GM19193 (cell line): ENCODE measurements around the gene KRT17.

Source experiments
- POLR2A ChIP-seq: IDR thresholded peaks from 4 replicates; pipeline ENCODE4 v1.6.1; 2011; ENCODE audit not compliant: insufficient read depth, insufficient read length; ENCODE audit errors: extremely low read depth

Gene KRT17

DNA sequence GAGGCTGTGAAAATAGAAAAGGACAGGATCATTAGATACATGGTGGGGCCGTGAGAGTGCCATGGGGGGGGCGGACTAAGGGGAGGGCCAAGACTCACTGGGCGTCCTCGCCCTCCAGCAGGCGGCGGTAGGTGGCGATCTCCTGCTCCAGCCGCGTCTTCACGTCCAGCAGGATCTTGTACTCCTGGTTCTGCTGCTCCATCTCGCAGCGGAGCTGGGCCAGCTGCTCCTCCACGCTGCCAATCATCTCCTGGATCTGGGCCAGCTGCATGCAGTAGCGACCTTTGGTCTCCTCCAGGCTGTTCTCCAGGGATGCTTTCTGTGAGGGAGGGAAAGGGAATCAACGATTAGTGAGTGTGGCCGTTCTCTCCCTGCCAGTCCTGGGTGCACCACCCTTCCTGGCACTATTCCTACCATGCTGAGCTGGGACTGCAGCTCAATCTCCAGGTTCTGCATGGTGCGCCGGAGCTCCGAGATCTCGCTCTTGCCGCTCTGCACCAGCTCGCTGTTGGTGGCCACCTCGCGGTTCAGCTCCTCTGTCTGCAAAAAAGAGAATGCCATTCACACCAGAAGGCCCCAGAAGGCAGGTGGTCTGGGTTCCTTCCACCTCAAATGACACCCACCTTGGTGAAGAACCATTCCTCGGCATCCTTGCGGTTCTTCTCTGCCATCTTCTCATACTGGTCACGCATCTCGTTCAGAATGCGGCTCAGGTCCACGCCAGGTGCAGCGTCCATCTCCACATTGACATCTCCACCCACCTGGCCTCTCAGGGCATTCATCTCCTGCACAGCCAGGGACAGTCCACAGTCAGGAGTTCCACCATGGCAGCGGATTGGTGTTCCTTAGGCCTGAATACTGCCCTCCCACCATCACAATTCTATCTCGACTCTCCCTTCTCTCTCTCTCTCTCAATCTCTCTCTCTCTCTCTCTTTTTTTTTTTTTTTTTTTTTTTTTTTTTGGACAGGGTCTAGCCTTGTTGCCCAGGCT lies 40.9 kb downstream of the KRT17 start:
- TF ChIP-seq POLR2A = no peak

GRCh38 chr17:41581366-41582060 lies 42.9 kb downstream of the KRT17 start:
- TF ChIP-seq POLR2A = no peak

DNA sequence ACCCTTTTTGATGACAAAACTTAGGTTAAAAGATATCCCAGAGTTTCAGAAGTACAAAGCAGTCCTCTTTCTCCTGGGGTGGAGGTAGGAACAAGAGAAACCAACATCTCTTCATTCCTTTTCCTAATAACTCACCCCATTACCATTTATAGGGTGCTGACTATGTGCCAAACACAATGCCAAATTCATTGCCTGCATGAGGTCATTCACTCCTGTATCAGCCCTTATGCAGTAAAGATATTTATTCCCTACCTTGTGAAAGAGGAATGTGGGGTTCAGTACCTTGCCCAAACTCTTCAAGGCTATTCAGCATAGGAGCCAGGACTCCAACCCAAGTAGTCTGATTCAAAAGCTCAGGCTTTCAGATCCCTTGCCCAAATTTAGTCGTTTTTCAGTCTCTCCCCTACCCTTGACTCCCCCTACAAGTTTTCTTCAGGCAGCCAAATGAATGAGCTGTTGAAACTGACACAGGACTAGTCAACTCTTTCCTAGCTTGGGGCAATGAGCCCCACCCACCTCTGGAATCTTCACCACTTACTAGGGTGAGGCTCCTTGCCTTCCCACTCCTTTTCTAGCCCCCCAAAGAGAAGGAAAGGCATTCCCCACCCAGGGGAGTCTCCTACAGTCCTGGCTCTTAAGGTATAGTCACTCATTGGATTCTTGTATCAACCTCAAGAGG lies 43.5 kb downstream of the KRT17 start:
- TF ChIP-seq POLR2A = no peak

DNA sequence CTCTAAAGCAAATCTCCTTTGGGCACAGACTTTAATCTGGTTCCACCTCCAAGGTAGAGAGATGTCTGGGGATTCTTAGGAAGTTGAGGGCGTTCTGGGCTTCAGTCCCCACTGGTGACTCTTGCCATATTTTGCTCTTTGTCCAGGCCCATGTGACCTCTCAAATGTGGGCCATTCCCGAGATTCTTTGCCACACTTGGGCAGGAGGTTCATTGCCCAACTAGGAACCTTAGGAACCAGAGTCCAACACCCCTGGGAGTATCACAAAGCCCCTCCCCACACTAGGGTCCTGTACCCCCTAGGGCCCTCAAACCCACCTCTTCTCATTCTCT lies 44.2 kb downstream of the KRT17 start:
- TF ChIP-seq POLR2A = no peak

DNA sequence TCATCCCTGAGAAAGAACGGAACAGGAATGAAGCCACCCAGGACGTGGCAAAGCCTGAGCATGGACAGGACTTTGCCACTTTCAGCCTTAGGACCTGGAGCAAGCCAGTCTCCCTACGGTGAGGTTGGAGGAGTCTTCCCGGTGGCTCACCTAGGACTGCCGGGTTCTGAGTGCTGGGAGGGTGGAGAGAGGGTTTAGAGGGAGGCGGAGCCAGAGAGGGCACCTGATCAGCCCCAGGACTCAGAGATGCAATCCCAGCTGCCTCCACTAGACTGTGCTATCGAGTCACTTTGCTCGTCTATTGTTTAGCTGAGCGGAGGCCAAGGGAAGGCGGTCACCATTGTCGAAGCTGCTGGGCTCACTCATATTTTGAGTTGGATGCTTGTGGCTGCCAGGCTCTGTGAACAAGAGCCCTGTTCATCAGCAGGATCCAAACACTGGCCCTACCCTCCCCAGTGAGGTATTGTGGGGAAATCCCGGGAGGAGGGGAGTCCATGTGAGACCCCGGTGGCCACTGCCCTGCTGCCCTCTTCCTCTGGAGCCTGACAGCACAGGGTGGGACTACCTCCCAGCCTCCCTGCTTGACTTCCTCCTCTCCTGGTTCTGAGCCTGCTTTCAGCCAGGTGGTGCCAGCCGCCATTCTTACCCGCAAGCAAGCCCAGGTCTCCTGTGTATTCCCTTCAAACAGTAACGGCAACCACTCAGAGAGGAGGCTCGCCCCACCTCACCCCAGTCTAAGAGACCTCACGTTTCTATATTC lies 44.7 kb downstream of the KRT17 start:
- no peak for TF ChIP-seq POLR2A

DNA sequence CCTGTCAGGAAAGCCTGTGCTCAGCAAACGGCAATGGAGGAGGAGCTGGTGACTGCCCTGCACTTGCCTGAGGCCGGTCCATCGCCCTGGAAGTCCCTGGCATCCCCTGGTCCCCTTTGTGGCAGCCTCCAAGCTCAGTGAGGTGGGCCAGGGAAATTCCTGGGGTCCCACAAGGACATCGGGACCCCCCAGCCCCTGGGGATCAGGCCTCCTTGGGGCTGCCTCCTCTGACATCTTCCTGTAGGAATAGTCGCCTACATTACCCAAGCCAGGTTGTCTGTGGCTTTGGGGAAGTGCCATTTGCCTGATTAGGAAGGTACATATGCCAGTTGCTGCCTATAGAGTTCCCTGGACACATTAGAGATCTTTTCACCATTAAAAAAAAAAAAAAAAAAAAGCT lies 45.4 kb downstream of the KRT17 start:
- TF ChIP-seq POLR2A = no peak

DNA sequence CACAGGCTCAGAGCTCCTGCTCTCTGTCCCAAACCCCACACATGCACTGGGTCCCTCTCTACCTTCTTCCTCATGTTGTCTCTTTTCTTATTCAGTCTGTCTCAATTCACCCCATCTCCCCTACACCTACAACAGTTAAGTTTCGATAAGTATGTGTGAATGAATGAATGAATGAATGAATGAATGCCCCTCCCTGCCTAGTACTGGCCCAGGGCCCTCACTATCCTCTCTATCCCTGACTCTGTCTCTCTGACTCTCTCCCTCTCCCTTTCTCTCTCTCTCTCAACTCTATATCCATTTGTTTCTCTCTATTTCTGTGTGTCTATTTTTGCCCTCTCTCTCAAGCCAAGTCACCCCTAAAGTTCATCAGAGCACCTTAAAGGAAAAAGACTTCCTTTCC lies 45.8 kb downstream of the KRT17 start:
- no peak for TF ChIP-seq POLR2A

GRCh38 chr17:41575336-41575735 lies 49.0 kb downstream of the KRT17 start:
- TF ChIP-seq POLR2A = no peak

GRCh38 chr17:41571561-41572434 lies 52.6 kb downstream of the KRT17 start, which contains the start of gene KRT9:
TSS of gene KRT9 (minus strand) at chr17:41572059. CDS start at chr17:41571992, 67 bp downstream.
- no peak for TF ChIP-seq POLR2A
